Calu3 (cell line): Measurements from ENCODE around the gene TMEM43. TPM values are rescaled to one million over a fixed set of nuclear protein-coding genes. Genes with fewer than 3 reads are reported as not detected.

Source experiments
- BruUV-seq: library from RNA; stranded (reverse); fragments of 400-500 nt; replicated peaks from 2 replicates; lab custom pipeline; 2021; lab: Mats Ljungman, UMichigan
- CTCF ChIA-PET: fragments of 300-600 bp; sonication (Branson Sonifier 250); formaldehyde crosslinking; loops from one replicate; lab custom pipeline; 2022; ENCODE audit warnings: antibody characterized with exemption; lab: Charles Lee
- DNase-seq: peaks from one replicate; pipeline ENCODE4 v3.0.0; 2022
- H3K27ac Mint-ChIP-seq: one replicate; pipeline ENCODE4 v1.8.0; 2022; ENCODE audit warnings: mixed read lengths; ENCODE audit not compliant: unreplicated experiment
- H3K27me3 Mint-ChIP-seq: one replicate; pipeline ENCODE4 v1.8.0; 2022; ENCODE audit warnings: mixed read lengths; ENCODE audit not compliant: unreplicated experiment
- H3K36me3 Mint-ChIP-seq: one replicate; pipeline ENCODE4 v1.8.0; 2022; ENCODE audit warnings: mild to moderate bottlenecking, moderate library complexity, mixed read lengths; ENCODE audit not compliant: insufficient read depth, unreplicated experiment
- H3K4me1 Mint-ChIP-seq: one replicate; pipeline ENCODE4 v1.8.0; 2022; ENCODE audit warnings: mild to moderate bottlenecking, low read depth, mixed read lengths; ENCODE audit not compliant: unreplicated experiment
- H3K4me3 Mint-ChIP-seq: one replicate; pipeline ENCODE4 v1.8.0; 2022; ENCODE audit warnings: mild to moderate bottlenecking, low read depth, moderate library complexity, mixed read lengths; ENCODE audit not compliant: unreplicated experiment
- H3K9me3 Mint-ChIP-seq: one replicate; pipeline ENCODE4 v1.8.0; 2022; ENCODE audit warnings: low read depth, mixed read lengths; ENCODE audit not compliant: unreplicated experiment
- intact Hi-C: fragments of 100-400 bp; cut with micrococcal nuclease; formaldehyde crosslinking; loops from one replicate; pipeline ENCODE4 v1.10.0; 2022; ENCODE audit not compliant: unreplicated experiment
- total RNA-seq: library from RNA; stranded (reverse); gene quantifications from 2 replicates; pipeline ENCODE4 v1.2.3, GENCODE V29; 2022
- TF ChIP-seq, protein P1 (sequence below): fragments of 200-600 bp; IDR thresholded peaks from one replicate; pipeline ENCODE4 v1.8.0; 2022; ENCODE audit warnings: antibody characterized with exemption; ENCODE audit not compliant: unreplicated experiment

Gene TMEM43
- total RNA-seq, 1 experiment from 2014 or later, result 56.2 TPM

DNA sequence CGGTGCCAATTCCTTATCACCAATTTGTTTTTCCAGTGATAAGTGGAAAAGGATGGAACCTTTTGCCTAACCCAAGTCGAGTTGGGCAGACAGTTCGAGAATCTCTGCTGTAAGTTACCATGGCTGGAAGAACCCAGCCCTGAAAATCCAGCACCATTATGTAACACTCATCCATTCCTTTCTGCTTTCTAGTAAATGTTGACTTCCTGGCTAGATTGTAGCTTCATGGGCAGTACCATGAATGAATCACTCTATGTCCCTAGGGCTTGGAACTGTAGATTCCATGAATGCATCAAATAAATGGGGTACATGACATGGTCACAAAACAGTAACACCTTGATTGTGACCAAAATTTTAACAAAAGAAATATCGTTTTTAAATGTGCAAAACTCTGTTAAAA is 14.2 kb upstream of the TMEM43 start:
- Mint-ChIP-seq H3K9me3 (no peaks in the 10 kb centered on the region), H3K36me3 (peaks cover 5% of the 10 kb centered on the region), H3K27ac (no peak overlapping the region), H3K27me3 (no peaks in the 10 kb centered on the region), H3K4me1 (no peaks in the 10 kb centered on the region), H3K4me3 (no peak overlapping the region)
- CTCF ChIA-PET, result no interaction called here
- no TSS peak for BruUV-seq
- DNase-seq, result no peak
- TF ChIP-seq, protein P1, sequence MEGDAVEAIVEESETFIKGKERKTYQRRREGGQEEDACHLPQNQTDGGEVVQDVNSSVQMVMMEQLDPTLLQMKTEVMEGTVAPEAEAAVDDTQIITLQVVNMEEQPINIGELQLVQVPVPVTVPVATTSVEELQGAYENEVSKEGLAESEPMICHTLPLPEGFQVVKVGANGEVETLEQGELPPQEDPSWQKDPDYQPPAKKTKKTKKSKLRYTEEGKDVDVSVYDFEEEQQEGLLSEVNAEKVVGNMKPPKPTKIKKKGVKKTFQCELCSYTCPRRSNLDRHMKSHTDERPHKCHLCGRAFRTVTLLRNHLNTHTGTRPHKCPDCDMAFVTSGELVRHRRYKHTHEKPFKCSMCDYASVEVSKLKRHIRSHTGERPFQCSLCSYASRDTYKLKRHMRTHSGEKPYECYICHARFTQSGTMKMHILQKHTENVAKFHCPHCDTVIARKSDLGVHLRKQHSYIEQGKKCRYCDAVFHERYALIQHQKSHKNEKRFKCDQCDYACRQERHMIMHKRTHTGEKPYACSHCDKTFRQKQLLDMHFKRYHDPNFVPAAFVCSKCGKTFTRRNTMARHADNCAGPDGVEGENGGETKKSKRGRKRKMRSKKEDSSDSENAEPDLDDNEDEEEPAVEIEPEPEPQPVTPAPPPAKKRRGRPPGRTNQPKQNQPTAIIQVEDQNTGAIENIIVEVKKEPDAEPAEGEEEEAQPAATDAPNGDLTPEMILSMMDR, result no peak
- intact Hi-C loops, result no loop called here

GRCh38 chr3:14113965-14114635 is 10.8 kb upstream of the TMEM43 start:
- TF ChIP-seq, protein P1, result peak; percentile 18
- H3K4me3 Mint-ChIP-seq, result no peak overlapping the region
- CTCF ChIA-PET, result interaction anchor here (4.9 kb wide), 1 partner anchor 218 kb away, joined by 43 read pairs; no protein-coding TSS in a partner anchor
- no peaks in the 10 kb centered on the region for H3K27me3 Mint-ChIP-seq
- BruUV-seq, result no TSS peak
- H3K27ac Mint-ChIP-seq, result no peak overlapping the region
- DNase-seq, result peak; percentile 43
- no peaks in the 10 kb centered on the region for H3K9me3 Mint-ChIP-seq
- H3K36me3 Mint-ChIP-seq, result peaks cover 5% of the 10 kb centered on the region
- intact Hi-C loops, result loop anchor here (1.0 kb wide), 1 partner anchor 218 kb away; no protein-coding TSS in a partner anchor
- peaks cover 6% of the 10 kb centered on the region for H3K4me1 Mint-ChIP-seq

DNA sequence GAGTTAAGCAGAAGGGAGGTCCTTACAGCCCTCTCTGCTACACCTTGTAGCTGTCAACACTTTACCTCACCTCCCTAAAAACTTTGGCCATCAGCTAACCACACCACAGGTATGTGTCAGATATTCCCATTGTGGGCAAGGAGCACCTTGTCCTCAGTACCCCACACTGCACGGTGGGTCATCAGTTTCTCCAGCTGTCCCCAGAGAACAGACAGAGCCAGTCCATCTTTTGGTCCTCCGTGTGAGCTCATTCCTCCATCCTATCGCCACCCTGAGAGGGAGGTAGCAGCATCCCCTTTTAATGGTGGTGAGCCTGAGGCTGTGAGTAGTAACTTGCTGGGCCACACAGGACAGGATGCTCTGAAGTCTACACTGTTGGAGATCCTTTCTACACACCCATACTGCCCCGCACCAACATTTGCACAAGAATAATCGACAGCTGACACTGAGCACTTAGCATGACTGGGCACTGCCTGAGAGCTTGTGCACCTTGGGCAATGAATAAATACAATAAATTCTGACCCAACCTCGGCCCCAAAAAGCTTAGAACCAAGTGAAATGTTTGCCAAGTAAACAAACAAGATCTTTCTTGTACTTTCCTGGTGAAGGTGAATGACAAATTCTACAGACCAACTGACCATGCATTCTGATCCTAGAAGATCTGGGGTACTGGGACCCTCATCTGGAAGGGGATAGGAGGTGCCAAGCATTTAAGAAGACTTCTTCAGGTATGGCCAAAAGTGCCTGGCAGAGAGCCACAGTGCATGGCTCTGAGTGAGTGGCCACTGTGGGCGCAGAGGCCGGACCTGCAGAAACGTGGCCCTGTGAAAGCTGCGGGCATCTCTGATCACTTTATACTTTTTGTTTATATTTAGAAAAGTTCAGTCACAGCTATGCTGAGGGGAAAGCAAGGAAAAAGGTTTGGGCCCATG is 7.1 kb upstream of the TMEM43 start:
- Mint-ChIP-seq H3K4me3 (no peak overlapping the region), H3K27ac (no peak overlapping the region), H3K9me3 (no peaks in the 10 kb centered on the region), H3K27me3 (no peaks in the 10 kb centered on the region), H3K4me1 (peaks cover 12% of the 10 kb centered on the region), H3K36me3 (no peaks in the 10 kb centered on the region)
- BruUV-seq, result no TSS peak
- intact Hi-C loops, result no loop called here
- TF ChIP-seq, protein P1, result no peak
- no peak for DNase-seq
- CTCF ChIA-PET, result interaction anchor here (0.6 to 0.9 kb wide), 2 partner anchors 41 to 221 kb away, joined by 3 read pairs; no protein-coding TSS in a partner anchor
